Measurements from ENCODE around the gene IZUMO4. TPM values are rescaled to one million over a fixed set of nuclear protein-coding genes. Genes with fewer than 3 reads are reported as not detected.
"Not testable (repeated sequence)": the region's sequence is repeated elsewhere in the genome, so short reads cannot be mapped to it uniquely, and the experiment has no call there.

The IZUMO4 gene
- total and polyA plus RNA-seq, 7 donors = 2.3 to 8.5 (median 4.2) TPM

DNA sequence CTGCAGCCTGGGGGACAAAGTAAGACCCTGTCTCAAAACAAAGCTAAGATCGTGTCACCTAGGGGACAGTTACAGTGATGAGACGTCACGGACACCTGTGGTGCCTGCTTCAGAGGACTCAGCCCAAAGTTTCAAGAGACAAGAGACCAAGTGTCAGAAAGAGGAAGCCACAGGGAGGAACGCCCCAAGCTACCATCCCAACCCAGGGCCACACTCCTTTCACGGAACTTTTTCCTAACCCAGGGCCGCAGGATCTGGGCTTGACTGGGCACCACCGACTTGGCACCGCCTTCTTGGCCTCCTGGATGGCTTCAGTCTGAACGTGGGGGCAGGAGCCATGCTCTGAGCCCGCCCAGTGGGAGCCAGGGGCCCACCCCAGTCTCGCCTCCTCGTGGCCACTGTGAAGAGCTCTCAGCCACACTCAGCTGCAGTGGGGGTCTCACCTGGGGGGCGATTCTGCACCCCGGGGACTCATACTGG, 9.1 kb upstream of the IZUMO4 start:
- Histone ChIP-seq H3K4me1 (peaks cover 0 to 92% (median 85%) of the 10 kb centered on the region in 4 donors), H3K27me3 (no peaks in the 10 kb centered on the region), H3K4me3 (no peak overlapping the region), H3K27ac (peak overlapping the region; percentile 28 to 94 (median 66)), H3K36me3 (peaks cover 0 to 25% (median 3%) of the 10 kb centered on the region in 4 donors), H3K9me3 (no peaks in the 10 kb centered on the region)
- DNase-seq = no peak
- TF ChIP-seq, protein P1, sequence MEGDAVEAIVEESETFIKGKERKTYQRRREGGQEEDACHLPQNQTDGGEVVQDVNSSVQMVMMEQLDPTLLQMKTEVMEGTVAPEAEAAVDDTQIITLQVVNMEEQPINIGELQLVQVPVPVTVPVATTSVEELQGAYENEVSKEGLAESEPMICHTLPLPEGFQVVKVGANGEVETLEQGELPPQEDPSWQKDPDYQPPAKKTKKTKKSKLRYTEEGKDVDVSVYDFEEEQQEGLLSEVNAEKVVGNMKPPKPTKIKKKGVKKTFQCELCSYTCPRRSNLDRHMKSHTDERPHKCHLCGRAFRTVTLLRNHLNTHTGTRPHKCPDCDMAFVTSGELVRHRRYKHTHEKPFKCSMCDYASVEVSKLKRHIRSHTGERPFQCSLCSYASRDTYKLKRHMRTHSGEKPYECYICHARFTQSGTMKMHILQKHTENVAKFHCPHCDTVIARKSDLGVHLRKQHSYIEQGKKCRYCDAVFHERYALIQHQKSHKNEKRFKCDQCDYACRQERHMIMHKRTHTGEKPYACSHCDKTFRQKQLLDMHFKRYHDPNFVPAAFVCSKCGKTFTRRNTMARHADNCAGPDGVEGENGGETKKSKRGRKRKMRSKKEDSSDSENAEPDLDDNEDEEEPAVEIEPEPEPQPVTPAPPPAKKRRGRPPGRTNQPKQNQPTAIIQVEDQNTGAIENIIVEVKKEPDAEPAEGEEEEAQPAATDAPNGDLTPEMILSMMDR (IDR thresholded peaks at IDR 0.05) = no peak
- no peak for TF ChIP-seq POLR2AphosphoS5 (IDR thresholded peaks at IDR 0.05)
- 55 to 84% methylated on average over 14 of the region's 14 CpGs for WGBS, 2 donors
- intact Hi-C loops (cut with DNase I) = no loop called here

DNA sequence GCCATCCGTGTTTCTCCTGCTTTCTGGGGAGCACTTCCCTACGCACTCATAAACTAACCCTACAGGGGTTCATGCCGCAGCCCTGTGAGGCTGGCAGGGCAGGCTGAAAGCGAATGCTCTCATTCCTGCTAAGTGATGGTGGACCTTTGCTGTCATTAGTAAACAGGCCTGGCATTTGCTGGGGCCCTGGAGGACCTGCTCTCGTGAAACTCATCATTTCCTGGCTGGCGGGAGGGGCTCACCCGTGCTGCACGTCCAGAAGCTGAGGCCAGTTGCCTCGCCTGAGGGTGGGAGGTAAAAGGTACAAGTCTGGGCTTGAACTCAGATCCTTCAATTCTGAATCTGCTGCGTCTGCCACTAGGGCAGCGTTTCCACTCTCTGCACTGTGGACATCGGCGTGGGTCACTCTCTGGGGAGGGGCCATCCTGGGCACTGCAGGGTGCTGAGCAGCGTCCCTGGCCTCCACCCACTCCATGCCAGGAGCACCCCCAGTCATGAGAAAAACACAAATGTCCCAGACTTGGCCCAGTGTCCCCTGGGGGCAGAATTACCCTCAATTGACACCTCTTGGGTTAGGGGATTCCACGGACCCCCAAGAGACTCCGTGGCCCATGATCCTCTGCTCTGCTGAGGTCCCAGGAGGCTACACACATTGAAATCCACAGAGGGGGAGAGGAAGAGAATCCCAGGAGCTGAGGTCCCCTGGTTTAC, 7.6 kb upstream of the IZUMO4 start:
- WGBS, 2 donors = 63 to 80% methylated on average over 16 of the region's 16 CpGs
- no peaks in the 10 kb centered on the region for H3K9me3 ChIP-seq
- H3K27ac ChIP-seq = peak overlapping the region; percentile 88 to 99 (median 93)
- peaks cover 0 to 93% (median 87%) of the 10 kb centered on the region in 4 donors for H3K4me1 ChIP-seq
- intact Hi-C loops (cut with DNase I) = no loop called here
- no peak for TF ChIP-seq EP300 (IDR thresholded peaks at IDR 0.05)
- TF ChIP-seq POLR2AphosphoS5 (IDR thresholded peaks at IDR 0.05) = no peak
- TF ChIP-seq, protein P1 (IDR thresholded peaks at IDR 0.05) = no peak
- TF ChIP-seq POLR2A (IDR thresholded peaks at IDR 0.05) = no peak
- no peaks in the 10 kb centered on the region for H3K27me3 ChIP-seq
- no peak for DNase-seq
- H3K4me3 ChIP-seq = no peak overlapping the region
- H3K36me3 ChIP-seq = peaks cover 0 to 10% (median 0%) of the 10 kb centered on the region in 4 donors

DNA sequence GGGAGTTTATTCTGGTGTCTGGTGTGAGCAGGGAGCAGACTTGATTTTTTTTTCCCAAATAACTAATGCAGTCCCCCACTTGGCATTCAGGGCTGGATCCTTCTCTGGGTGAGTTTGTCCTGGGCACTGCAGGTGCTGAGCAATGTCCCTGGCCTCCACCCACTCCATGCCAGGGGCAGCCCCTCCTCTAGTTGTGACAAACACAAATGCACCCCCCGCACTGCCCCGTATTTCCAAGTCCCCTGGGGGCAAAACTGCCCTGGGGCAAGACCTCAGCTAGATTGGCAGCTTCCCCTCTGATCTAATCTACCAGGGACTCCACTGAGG, 7.0 kb upstream of the IZUMO4 start:
- Histone ChIP-seq H3K36me3 (peaks cover 0 to 6% (median 0%) of the 10 kb centered on the region in 4 donors), H3K27ac (peak overlapping the region; percentile 88 to 99 (median 93)), H3K27me3 (no peaks in the 10 kb centered on the region), H3K4me3 (no peak overlapping the region), H3K9me3 (no peaks in the 10 kb centered on the region), H3K4me1 (peaks cover 0 to 96% (median 85%) of the 10 kb centered on the region in 4 donors)
- no peak for DNase-seq
- intact Hi-C loops (cut with DNase I) = loop anchor here (5.0 kb wide), 1 partner anchor 72 kb away; the partner anchor contains the start of gene BTBD2
- 63 to 81% methylated on average over 2 of the region's 2 CpGs for WGBS, 2 donors
- TF ChIP-seq POLR2AphosphoS5 (IDR thresholded peaks at IDR 0.05) = no peak
- no peak for TF ChIP-seq EP300 (IDR thresholded peaks at IDR 0.05)
- TF ChIP-seq, protein P1 (IDR thresholded peaks at IDR 0.05) = no peak
- TF ChIP-seq POLR2A (IDR thresholded peaks at IDR 0.05) = no peak

DNA sequence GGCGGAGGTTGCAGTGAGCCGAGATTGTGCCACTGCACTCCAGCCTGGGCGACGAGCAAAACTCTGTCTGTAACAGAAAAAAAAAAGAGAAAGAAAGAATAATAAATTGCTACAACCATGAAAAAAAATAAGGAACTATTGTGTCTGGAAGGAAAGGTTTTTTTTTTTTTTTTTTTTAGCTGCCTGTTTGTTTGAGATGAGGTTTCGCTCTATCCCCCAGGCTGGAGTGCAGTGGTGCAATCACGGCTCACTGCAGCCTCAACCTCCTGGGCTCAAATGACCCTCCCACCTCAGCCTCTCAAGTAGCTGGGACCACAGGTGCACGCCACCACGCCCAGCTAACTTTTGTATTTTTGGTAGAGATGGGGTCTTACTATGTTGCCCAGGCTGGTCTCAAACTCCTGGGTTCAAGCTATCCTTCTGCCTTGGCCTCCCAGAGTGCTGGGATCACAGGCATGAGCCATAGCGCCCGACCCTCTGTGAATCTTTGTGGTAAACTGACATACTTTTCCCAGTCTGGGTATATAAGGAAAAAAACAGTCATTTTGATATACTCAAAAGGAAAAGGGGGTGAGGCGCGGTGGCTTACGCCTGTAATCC, 4.7 kb upstream of the IZUMO4 start:
- H3K36me3 ChIP-seq, DNase-seq, H3K9me3 ChIP-seq, H3K27me3 ChIP-seq, H3K4me3 ChIP-seq: not testable (repeated sequence)
- Histone ChIP-seq H3K27ac (peak overlapping the region; percentile 88 to 99 (median 93)), H3K4me1 (peaks cover 0 to 88% (median 77%) of the 10 kb centered on the region in 4 donors)
- WGBS, 2 donors = 89 to 96% methylated on average over 13 of the region's 13 CpGs
- intact Hi-C loops (cut with DNase I) = loop anchor here (5.0 kb wide), 1 partner anchor 75 kb away; the partner anchor contains the start of gene BTBD2

DNA sequence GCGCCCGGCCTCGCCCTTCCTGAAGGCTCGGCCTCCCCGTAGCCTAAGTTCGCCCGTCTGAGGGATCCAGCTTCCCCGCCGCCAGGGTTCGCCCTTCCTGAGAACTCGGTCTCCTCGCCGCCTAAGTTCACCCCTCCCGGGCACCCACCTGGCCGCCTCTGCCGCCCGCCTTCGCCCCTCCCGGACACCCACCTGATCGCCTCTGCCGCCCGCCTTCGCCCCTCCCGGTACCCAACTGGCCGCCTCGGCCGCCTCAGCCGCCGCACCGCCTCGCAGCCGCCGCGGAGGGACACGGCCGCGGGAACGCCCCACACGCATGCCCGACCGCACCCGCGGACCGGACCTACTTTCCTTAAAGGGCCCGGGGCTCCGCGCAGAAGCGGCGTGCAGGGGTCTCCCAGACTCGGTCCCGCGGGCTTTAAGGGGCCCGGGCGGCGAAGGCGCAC, 658 bp upstream of the IZUMO4 start, which contains the start of gene MOB3A:
MOB3A (minus strand) TSS at position 293 of the 446 bp plus-strand sequence. CDS start 17,766 bp downstream, outside the sequence.
- intact Hi-C loops (cut with DNase I) = loop anchor here (5.0 kb wide), 2 partner anchors 56 to 234 kb away; partner anchors contain the start of genes AP3D1 and KLF16
- 1% methylated on average over 56 of the region's 56 CpGs for WGBS, 2 donors
- Histone ChIP-seq H3K36me3 (peaks cover 5 to 22% (median 17%) of the 10 kb centered on the region in 4 donors), H3K4me1 (peaks cover 0 to 58% (median 51%) of the 10 kb centered on the region in 4 donors), H3K27ac (peak within 1 kb of the TSS; percentile 88 to 99 (median 93)), H3K27me3 (no peaks in the 10 kb centered on the region), H3K9me3 (no peaks in the 10 kb centered on the region), H3K4me3 (peak within 1 kb of the TSS; percentile 63 to 87 (median 74))
- TF ChIP-seq EP300 (IDR thresholded peaks at IDR 0.05) (peak in 2 of 4 donors; percentile 6), POLR2AphosphoS5 (IDR thresholded peaks at IDR 0.05) (peak; percentile 79 to 96 (median 92)), POLR2A (IDR thresholded peaks at IDR 0.05) (peak; percentile 82 to 89)
- TF ChIP-seq, protein P1 (IDR thresholded peaks at IDR 0.05) = peak; percentile 39 to 60 (median 41)
- peak; percentile 96 for DNase-seq
